CD4-positive, alpha-beta T cell treated with Interleukin-15 for 4 hours (primary cell): ENCODE measurements around the gene ASB13.
A peak's percentile ranks its signal among the peaks of the same experiment; 100 is the strongest.

ENCODE experiments used
- DNase-seq: peaks from one replicate; pipeline ENCODE4 v3.0.0-alpha.2; 2020; ENCODE audit warnings: low spot score

The ASB13 gene

DNA sequence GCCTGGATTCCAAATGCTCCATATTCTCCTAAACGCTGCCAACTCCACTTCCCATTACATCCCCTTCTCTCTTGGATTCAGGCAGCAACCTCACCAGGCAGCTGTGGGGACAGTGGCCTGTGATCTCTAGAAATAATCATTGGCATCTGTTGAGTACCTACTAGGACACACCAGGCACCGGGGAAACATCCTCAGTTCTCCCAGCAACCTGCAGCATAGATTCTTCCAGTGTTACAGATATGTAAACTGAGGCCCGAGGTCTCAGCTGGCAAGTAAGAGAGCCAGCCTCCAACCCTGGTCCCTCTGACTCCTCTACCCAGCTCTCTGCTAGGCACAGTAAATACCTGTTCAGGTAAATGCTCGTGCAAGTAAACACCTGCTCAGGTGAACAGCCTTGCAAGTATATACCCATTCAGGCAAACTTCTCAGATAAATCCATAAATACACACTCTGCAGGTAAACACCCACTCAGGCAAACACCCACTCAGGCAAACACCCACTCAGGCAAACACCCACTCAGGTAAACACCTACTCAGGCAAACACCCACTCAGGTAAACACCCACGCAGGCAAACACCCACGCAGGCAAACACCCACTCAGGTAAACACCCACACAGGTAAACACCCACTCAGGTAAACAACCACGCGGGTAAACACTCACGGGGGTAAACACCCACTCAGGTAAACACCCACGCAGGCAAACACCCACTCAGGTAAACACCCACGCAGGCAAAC, 18.7 kb downstream of the ASB13 start:
- no peak for DNase-seq

DNA sequence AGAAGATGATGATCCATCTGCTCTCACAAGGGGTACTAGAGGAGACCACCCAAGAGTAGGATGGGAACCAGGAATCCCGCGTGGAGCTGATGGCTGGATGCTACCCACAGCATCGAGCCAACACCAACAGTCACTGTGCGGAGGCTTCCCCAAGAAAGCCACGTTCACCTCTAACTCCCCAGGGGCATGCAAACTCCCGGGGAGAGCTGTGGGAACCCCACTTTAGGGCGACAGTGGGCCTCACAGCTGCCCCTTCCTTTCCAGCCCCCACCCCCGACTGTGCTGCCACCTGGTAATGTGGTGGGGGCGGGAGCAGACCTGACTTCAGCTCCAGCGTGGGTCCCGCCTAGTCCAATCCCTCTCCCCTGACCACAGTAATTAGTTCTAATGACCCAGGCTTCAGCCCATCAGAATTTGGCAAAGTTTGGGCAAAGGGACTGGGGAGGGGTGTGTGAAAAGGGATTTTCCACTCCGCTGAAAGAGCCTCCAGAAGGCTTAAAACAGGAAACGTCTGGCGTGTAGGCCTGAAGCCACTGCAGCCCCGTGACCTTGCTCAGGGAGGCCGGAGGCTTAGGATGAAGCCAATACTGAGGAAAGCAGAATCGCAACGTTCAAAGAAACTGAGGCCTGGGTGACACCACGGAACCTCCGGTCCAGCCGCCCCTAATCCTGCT, 20.3 kb downstream of the ASB13 start:
- no peak for DNase-seq

DNA sequence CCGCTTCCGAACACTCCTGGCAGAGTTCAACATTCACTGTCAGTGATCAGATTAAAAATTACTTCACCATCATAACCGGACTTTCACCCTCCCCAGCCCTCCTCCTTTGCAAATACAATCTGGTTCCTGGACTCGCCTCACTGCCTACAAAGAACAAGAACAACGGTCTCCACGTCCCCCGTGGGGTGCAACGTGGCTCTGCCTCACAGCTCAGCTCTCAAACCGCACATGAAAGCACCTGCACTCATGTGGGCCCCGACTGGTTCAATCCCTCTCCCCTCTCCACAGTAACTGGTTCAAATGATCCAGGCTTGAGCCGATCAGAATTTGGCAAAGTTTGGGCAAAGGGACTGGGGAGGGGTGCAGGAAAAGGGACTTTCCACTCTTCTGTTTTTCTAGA, 21.0 kb downstream of the ASB13 start:
- DNase-seq = no peak

DNA sequence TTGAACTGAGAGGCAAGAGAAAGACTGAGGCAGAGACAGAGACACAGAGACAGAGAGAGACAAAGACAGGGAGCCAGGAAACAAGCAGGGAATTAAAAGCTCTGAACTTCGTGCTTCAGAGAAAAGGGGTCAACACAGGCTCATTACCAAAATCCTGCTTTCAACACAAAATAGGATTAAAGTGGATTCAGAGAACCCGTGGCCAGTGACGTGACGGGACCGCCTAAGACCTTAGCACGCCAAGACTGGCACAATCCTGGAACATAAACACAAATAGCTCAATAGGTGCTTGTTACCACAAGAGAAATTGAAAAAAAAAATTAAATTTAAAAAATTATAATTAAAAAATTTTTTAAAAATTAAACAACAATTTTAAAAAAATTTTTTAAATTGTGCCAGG, 21.5 kb downstream of the ASB13 start:
- no peak for DNase-seq

DNA sequence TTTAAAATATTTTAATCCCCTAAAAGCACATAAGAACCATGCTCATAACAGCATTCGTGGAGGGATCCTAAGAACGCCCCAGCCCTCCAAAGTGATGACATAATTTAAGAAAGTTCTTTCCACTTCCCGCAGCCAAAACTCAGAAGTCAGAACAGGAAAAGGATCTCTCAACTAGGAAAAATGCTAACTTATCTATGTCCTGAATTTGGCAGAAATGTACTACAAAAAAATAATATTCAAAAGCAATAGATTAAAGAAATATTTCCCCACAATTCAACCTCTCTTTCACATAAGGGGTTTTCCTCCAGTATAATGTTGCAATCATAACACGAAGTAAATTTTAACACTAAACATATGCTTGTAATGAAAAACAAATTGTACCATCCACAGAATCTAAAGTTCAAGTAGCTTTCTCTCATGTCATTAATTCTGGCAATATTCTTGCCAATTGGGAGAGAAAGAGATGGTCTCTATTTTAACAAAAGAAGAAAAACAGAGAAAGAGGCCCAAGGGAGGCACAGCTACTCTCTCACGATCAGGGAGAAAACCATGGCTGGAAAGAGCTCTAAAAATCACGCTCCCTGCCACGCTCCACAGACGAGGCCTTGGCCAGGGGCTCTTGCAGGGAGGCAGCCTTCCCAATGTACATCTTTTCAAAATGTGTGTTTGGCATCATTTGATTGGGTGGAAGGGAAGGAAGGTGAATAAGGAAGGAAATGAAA, 22.9 kb downstream of the ASB13 start:
- DNase-seq = no peak

DNA sequence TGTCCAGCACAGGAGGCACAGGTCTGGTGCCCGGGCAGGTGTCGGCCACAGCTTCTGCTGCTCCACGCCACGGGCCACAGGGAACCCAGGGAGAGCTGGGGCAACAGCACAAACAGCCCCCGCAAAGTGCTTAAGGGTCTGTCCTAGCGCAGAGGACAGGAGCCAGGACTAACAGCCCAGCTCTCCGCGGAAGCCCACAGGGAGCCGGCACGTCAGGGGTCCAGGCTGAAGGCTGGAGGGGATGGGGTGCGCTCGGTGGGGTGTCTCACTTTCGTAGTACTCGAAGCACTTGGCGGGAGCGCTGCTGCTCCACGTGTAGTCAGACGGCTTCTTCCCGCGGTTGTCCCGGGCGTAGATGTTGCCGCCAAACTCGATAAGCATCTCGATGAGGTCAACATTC, 24.9 kb downstream of the ASB13 start:
- no peak for DNase-seq

DNA sequence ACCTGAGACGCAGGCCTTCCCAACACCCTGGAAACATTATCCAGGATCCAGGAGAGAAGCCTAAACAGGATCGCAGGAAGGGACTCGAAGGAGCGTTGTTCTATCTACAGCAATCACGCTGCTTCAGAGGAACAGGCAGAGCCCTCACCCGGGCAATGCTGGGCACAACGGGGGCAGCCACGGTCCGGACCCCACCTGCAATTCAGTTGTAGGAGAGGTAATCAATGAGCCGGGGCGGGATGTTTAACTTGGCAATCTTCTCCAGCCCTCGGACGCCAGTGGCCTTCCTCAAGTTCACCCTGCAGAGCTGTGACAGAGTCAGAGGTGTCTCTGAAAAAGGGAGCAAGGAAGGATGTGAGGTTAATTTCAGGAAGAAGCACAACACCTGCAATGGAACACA, 25.9 kb downstream of the ASB13 start:
- DNase-seq = no peak

DNA sequence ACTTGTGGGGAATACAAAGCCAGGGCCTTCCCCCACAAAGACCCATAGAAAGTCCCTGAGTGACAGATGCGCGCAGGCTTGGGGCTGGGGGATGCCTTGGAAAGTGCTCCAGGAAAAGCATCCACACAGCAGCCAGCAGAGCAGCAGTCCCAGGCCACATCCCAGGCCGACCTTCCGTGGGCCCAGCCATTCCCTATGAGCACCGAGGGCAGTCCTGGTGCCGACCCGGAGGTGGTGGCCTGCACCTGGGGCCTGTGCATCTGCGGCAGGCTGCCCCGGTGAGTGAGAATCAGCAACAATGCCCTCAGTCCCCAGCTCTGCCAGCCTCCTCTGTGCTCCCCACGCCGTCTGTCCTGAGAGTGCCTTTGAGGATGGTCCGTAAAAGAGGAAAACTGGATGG, 26.4 kb downstream of the ASB13 start:
- no peak for DNase-seq

DNA sequence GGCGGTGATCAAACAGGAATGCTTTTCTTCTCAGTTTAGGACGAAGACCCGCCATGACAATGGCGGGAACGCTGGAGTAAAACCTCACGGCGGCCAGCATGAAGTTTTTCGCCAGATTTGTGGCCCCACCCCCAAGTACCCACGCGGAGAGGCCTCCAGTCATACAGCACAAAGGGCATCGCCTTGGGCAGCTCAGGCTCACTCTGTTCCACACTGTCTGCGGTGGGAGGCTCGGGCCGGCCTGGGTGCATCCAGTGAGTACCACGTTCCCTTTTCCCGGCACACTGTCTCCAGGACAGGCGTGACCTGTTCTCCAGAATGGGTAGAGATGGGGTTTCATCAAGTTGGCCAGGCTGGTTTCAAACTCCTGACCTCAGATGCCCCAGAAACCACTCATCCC, 27.3 kb downstream of the ASB13 start:
- no peak for DNase-seq

DNA sequence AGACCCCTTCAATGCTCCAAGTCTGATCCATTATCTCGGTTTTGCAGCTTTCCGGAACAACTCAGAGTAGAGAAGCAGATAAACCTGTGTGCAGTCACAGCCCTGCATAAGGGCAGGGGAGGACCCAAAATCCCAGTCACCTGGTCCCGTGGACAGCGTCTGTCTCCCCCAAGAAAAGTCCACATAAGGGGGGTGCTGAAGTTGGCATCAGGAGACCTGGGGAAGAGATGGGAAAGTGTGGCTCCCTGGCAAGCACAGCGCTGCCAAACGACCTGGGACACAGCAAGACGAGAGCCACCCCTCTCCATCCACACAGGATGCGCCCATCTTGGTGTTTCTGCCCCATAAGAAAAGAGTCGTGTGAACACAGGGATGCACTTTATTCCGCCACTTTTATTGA, 27.9 kb downstream of the ASB13 start:
- DNase-seq = no peak

DNA sequence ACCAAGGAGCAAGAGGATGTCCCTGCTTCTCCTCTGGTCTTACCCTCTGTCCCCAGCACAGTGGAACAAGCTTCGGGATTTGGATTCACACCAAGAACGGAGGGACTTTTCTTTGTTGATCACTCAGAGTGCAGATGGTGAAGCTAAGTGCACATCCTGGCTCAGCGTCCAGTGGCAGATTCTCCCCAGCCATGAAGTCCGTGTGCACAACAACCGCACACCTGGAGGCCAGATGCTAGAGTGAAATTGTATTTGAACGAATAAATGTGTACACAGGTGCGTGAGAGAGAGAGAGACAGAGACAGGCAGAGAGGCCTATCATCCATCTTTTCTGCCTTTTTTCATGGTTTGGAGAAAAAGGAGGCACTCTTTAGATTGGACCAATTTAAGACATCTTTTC, 31.5 kb downstream of the ASB13 start:
- DNase-seq = no peak

DNA sequence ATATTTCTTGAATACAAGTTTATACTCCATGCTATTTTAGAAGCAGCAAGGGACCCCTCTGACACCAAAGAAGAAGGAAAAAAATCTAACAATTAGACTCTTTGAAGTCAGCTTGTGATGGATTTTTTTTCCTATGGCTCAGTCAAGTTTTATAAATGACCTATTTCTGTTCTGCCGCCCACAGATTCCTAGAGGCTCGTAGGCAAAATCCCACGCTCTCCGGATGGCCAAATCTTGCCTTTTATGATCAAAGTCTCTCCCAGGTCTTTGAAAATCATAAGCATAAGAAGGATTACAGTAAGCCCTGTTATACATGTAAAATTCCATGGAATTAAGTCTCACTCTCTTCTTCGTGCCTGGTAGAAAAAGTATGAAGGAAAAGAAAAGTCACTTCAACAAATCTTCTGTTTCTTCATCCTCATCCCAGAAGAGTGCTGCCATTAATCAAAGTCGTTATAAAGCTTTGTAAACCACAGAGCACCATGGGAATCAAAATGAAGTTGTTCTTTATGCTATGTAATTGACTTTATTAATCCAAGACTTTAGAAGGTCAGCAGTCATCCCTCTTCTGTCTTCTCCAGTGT, 33.1 kb downstream of the ASB13 start:
- DNase-seq = no peak

DNA sequence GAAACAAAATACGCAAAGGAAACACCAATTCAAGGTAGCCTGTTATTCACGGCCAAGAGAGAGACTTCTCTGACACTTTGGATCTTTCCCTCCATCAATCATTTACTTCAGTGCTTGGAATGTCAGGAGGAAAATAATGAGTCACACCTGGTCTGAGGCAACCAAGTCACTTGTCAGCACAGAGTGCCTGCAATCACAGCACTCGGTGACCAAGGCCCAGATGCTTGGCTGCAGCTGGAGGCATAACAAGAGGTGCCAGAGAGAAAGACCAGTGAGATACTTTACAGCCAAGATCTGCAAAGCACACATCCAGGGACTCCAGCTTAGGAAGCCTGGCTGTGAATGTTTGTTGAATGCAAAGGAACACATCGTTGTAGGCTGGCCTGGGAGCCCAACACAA, 33.9 kb downstream of the ASB13 start:
- DNase-seq = no peak

DNA sequence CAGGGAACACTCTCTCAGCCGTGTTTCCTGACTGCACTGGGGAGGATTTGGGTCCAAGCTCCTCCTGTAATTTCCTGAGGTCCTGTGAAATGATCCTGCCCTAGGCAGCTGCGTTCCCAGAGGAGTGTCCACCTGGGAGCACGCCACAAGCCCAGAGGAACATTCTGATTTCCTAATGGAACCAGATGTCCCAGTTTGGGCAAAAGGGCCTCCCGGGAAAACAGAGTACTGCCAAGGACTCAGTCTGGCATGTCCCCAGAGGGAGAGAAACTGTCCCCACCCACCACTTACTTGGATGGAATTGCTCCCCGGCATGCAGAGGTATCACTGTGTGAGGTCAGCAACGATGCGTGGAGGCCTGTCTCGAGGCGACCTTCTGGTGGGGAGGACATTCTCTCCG, 34.5 kb downstream of the ASB13 start:
- no peak for DNase-seq

DNA sequence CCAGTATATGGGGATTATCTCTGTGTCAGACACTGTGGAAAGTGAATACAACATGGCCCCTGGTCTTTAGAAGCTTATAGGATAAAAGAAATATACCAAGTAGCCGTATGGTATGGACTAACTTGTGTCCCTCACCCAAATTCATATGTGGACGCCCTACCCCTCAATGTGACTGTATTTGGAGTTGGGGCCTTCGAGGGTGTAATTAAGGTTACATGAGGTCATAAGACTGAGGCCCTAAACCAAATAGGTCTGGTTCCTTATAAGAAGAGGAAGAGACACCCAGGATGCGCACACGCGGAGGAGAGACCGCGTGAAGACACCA, 36.3 kb downstream of the ASB13 start:
- no peak for DNase-seq

DNA sequence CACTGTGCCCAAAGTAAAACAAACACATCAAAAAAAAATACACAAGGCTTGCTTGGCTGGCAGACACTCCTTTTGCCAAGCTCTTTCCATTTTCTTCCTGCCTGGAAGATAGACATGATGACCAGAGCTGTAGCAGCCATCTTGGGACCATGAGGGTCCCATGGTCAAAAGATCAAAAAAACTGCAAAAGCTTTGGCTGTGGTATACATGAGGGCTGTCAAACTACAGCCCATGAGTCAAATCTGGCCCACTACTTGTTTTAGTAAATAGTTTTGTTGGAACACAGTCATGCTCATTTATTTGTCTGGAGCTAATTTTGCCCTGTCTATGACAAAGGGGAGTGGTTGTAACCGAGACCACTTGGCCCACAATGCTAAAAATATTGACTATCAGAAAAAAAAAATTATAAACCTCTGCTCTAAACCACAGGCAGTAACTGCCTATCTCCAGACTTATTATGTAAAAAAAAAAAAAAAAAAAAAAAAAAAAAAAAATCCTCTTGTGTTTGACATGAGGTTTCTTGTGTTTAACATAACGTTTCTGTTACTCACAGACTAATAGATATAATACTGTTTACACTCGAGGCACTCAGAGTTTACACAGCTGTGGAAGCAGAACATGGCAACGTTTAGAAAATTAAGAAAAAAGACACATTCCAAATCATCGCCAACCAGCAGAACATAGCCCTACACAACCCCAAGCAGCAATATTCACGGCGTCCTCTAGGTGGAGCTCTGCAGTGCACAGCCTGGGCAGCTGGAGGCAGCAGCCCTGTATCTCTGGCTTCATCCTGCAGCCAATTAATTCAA, 36.9 kb downstream of the ASB13 start:
- peak; percentile 85 for DNase-seq

DNA sequence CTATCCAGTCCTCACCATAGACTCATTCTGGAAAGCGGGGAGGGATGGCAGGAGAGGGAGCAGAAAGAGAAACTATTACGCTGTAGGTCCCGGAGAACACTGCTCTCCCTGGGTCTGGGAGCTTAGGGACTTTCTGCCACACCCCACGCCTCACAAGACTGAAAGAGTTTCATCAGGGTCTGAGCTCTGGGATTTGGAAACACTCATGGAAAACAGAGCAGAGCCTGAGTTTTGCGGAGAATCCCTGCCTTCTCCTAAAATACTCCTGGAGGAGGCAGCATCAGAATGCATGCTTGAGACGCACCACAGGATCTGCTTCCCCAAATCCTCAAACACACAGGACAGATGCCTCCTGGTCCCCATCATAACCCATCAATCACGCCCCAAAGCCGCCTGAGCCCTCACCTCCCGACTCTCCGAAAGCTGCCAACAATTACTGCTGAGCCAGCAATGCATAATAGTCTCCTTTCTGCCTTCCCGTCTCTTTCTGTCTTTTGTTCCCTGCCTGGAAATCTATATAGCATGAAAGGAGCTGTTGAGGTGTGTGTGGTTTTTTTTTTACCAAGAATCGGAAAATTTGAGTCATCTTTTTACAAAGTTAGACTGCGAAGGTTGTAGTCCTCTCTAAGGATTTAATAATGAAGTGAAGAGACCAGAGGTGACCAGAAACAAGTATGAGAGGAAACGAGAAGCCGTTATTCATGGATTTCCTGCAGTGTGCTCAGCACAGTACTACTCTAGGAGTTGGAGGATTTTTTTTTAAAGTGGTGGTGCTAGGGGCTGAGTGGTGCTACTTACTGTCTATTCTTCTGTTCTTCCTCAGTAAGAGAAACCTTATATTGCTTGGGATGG, 37.7 kb downstream of the ASB13 start:
- no peak for DNase-seq

DNA sequence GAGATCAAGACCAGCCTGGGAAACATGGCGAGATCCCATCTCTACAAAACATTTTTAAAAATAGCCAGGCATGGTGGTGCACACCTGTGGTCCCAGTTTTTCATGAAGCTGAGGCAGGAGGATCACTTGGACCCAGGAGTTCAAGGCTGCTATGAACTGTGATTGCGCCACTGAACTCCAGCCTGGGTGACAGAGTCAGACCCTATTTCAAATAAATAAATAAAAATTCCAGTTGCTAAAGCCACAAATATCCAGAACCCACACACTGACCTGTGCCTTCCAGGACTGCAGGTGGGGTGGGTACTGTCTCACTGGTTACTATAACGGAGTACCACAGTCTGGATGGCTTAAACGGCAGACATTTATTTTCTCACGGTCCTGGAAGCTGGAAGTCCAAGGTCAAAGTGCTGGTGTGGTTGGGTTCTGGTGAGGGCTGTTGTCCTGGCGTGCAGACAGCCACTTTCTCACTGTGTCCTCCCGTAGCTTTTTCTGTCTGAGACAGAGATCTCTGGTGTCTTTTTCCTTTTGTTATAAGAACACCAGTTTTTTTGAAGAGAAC, 38.8 kb downstream of the ASB13 start:
- DNase-seq = no peak

DNA sequence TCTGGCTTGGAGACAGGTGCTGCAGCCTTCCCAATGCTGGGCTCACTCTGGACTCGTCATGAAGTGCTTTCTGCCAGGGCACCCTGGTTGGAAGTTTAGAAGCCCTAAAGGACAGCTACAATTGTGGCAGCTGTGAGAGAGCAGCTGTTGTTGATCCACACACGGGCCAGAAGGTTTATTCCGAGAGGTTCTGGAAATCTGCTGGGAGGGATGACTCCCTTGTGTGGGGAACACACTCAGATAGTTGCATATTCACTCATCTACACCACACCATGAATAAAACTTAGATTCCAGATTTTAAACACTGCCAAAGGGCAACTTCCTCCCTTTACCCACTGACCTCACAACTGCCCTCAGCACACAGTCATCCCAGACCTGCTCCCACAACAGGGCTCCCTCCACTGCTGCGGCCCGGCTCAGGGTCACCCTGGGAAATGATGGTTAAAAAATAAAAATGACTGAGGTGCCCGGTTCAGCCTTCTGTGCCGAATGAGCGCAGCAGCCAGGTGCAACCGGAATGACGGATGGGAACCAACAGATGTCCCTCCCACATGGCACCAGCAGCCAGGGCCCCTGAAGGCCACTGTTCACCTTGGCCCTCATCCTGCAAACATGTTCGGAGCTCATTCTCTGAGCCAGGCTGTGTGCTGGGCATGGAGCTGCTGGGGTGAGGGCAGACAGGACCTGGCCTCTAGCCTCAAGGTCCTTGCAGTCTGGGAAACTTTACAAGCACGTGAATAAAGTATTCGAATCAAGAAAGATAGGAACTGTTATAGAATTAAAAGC, 40.2 kb downstream of the ASB13 start:
- no peak for DNase-seq

DNA sequence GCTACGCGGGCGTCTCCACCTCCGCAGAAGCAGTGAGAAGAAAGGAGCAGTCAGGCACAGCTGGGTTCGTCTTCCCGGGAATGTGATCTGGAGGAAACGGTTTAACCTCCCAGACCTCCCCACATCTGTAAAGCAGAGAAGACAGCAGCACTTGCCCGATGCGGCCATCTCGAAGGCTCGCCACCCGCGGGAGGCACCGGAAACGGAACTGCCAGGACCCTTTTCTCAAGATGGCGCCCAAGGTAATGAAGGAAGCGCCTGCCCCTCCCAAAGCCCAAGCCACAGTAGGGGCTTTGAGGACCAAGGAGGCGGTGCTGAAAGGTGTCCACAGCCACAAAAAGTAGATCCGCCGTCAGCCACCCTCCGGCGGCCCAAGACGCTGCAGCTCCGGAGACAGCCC, 41.7 kb downstream of the ASB13 start:
- no peak for DNase-seq
